HepG2 (cell line): ENCODE measurements around the gene LDAH. TPM values are rescaled to one million over a fixed set of nuclear protein-coding genes. Genes with fewer than 3 reads are reported as not detected.

Source experiments
- CHD4 ChIP-seq: fragments of 200-600 bp; sonication (generic); IDR thresholded peaks from 2 replicates; pipeline ENCODE4 v1.7.0; 2017; ENCODE audit warnings: mild to moderate bottlenecking, low read length, borderline replicate concordance
- ETV5 ChIP-seq: IDR thresholded peaks from 2 replicates; pipeline ENCODE4 v1.6.1; 2018; ENCODE audit warnings: missing biosample characterization, missing genetic modification reagents, inconsistent platforms, borderline replicate concordance
- KLF16 ChIP-seq, 2 experiments: sonication (generic) in 1 of 2; formaldehyde crosslinking in 1 of 2; IDR thresholded peaks; 2 replicates each; pipeline versions ENCODE4 v1.6.1 to v1.8.0; 2016 to 2023; ENCODE audit warnings: missing genetic modification reagents in 2 of 2, missing compliant biosample characterization in 1 of 2
- MAFG ChIP-seq: sonication (generic); formaldehyde crosslinking; IDR thresholded peaks from 2 replicates; pipeline ENCODE4 v1.5.1; 2020; ENCODE audit warnings: mild to moderate bottlenecking, missing genetic modification reagents
- MED13 ChIP-seq: sonication (generic); formaldehyde crosslinking; IDR thresholded peaks from 2 replicates; pipeline ENCODE4 v1.5.0; 2020; ENCODE audit warnings: missing genetic modification reagents
- MYNN ChIP-seq: sonication (generic); formaldehyde crosslinking; IDR thresholded peaks from 2 replicates; pipeline ENCODE4 v1.4.0; 2020; ENCODE audit warnings: mild to moderate bottlenecking, low read depth, missing genetic modification reagents
- NRL ChIP-seq: sonication (generic); formaldehyde crosslinking; IDR thresholded peaks from 2 replicates; pipeline ENCODE4 v1.5.0; 2020; ENCODE audit warnings: missing genetic modification reagents, mild to moderate bottlenecking, moderate library complexity, borderline replicate concordance
- PRPF4 ChIP-seq: fragments of 200-400 bp; formaldehyde crosslinking; IDR thresholded peaks from 2 replicates; pipeline ENCODE4 v1.6.1; 2016; ENCODE audit warnings: low read length, low read depth; ENCODE audit not compliant: poor library complexity, severe bottlenecking
- REXO4 ChIP-seq: sonication (generic); formaldehyde crosslinking; IDR thresholded peaks from 2 replicates; pipeline ENCODE4 v1.8.0; 2022; ENCODE audit warnings: missing genetic modification reagents, mild to moderate bottlenecking, borderline replicate concordance
- RXRA ChIP-seq: sonication (generic); formaldehyde crosslinking; IDR thresholded peaks from 2 replicates; pipeline ENCODE4 v1.5.1; 2020; ENCODE audit warnings: missing genetic modification reagents
- SALL1 ChIP-seq: sonication (generic); formaldehyde crosslinking; IDR thresholded peaks from 2 replicates; pipeline ENCODE4 v1.8.0; 2022; ENCODE audit warnings: mild to moderate bottlenecking, missing genetic modification reagents
- SMAD9 ChIP-seq: sonication (generic); formaldehyde crosslinking; IDR thresholded peaks from 2 replicates; pipeline ENCODE4 v1.5.1; 2020; ENCODE audit warnings: mild to moderate bottlenecking, missing genetic modification reagents
- SRF ChIP-seq: IDR thresholded peaks from 2 replicates; pipeline ENCODE4 v1.6.1; 2011; ENCODE audit warnings: mild to moderate bottlenecking, low read depth, low read length, moderate library complexity
- ZNF431 ChIP-seq: sonication (generic); formaldehyde crosslinking; IDR thresholded peaks from 2 replicates; pipeline ENCODE4 v1.9.0; 2022; ENCODE audit warnings: missing genetic modification reagents, low read depth, mild to moderate bottlenecking, borderline replicate concordance
- ZNF552 ChIP-seq: sonication (generic); formaldehyde crosslinking; IDR thresholded peaks from 2 replicates; pipeline ENCODE4 v1.9.0; 2022; ENCODE audit warnings: missing genetic modification reagents, mild to moderate bottlenecking, borderline replicate concordance
- ZNF564 ChIP-seq: sonication (generic); formaldehyde crosslinking; IDR thresholded peaks from 2 replicates; pipeline ENCODE4 v1.8.1; 2023; ENCODE audit warnings: mild to moderate bottlenecking, missing genetic modification reagents
- ZNF572 ChIP-seq: sonication (generic); formaldehyde crosslinking; IDR thresholded peaks from 2 replicates; pipeline ENCODE4 v1.5.1; 2020; ENCODE audit warnings: mild to moderate bottlenecking, missing genetic modification reagents
- polyA plus RNA-seq, 8 experiments: library from polyadenylated mRNA; depleted of rRNA in 3 of 8; stranded (reverse) in 7 of 8; unstranded in 1 of 8; fragments of >200 nt; fragmentation: Illumina TruSeq in 4 of 8; extraction: Trizol in 4 of 8; gene quantifications; 2 replicates each; pipeline versions ENCODE4 v1.2.1 to v1.2.3, GENCODE V29; 2011 to 2016; ENCODE audit warnings: low read depth in 4 of 8, missing spikeins in 1 of 8, mixed read lengths in 1 of 8; ENCODE audit not compliant: insufficient read depth in 1 of 8
- total RNA-seq, 5 experiments: library from RNA; depleted of rRNA; stranded (reverse); fragments of >200 nt; fragmentation: Illumina TruSeq; extraction: Trizol; gene quantifications; 2 replicates each; pipeline ENCODE4 v1.2.3, GENCODE V29; 2016; ENCODE audit warnings: low read depth in 1 of 5
- TF ChIP-seq, protein P1 (sequence below): sonication (generic); formaldehyde crosslinking; IDR thresholded peaks from 2 replicates; pipeline ENCODE4 v1.9.0; 2021; ENCODE audit warnings: mild to moderate bottlenecking, missing genetic modification reagents
- TF ChIP-seq, protein P2 (sequence below): sonication (generic); formaldehyde crosslinking; IDR thresholded peaks from 2 replicates; pipeline ENCODE4 v1.5.1; 2020; ENCODE audit warnings: missing genetic modification reagents, mild to moderate bottlenecking, borderline replicate concordance
- TF ChIP-seq, protein P3 (sequence below): sonication (generic); formaldehyde crosslinking; IDR thresholded peaks from 2 replicates; pipeline ENCODE4 v1.8.1; 2023; ENCODE audit warnings: mild to moderate bottlenecking, missing genetic modification reagents, borderline replicate concordance

Gene LDAH
- total and polyA plus RNA-seq, 2 of the 13 experiments (the other 11 are each of a cell fraction or from before 2014, with no cell fraction given) = 28.8 to 46.2 TPM

DNA sequence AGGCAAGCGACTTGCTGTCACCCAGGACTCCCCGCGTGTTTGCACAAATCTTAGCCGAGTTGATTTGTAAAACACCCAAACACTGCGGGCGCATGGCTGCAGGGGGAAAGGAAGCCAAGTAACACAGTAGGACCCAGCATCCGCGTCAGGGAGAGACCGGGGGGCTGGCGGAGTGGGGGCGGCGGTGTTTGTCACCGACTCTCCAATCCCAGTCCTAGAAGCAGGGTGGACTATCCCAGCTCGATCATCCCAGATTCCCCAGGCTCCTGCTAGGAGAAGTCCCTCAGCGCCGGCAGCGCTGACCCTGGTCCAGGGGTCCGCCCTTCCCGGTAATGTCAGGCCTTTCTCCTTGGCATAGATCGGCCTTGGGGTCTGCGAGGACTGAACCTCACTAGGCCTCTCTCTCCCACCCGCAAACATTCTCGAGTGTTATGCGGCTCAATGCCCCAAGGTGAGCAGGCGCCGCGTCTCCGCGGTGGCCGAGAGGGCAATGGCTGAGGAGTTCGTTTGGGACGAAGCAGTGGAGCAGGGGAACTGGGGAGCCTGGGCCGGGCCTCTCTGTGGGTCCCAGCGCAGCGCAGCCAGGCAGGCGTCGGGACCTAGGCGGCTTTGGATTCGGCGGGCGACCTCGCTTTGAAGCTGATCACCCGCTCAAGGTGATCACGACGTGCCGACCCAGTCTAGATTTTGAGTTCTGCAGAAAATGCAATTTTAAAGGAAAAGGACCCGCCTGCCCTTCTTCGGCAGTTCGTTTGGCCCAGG is 157.5 kb downstream of the LDAH start (continued):
- TF ChIP-seq, protein P1, sequence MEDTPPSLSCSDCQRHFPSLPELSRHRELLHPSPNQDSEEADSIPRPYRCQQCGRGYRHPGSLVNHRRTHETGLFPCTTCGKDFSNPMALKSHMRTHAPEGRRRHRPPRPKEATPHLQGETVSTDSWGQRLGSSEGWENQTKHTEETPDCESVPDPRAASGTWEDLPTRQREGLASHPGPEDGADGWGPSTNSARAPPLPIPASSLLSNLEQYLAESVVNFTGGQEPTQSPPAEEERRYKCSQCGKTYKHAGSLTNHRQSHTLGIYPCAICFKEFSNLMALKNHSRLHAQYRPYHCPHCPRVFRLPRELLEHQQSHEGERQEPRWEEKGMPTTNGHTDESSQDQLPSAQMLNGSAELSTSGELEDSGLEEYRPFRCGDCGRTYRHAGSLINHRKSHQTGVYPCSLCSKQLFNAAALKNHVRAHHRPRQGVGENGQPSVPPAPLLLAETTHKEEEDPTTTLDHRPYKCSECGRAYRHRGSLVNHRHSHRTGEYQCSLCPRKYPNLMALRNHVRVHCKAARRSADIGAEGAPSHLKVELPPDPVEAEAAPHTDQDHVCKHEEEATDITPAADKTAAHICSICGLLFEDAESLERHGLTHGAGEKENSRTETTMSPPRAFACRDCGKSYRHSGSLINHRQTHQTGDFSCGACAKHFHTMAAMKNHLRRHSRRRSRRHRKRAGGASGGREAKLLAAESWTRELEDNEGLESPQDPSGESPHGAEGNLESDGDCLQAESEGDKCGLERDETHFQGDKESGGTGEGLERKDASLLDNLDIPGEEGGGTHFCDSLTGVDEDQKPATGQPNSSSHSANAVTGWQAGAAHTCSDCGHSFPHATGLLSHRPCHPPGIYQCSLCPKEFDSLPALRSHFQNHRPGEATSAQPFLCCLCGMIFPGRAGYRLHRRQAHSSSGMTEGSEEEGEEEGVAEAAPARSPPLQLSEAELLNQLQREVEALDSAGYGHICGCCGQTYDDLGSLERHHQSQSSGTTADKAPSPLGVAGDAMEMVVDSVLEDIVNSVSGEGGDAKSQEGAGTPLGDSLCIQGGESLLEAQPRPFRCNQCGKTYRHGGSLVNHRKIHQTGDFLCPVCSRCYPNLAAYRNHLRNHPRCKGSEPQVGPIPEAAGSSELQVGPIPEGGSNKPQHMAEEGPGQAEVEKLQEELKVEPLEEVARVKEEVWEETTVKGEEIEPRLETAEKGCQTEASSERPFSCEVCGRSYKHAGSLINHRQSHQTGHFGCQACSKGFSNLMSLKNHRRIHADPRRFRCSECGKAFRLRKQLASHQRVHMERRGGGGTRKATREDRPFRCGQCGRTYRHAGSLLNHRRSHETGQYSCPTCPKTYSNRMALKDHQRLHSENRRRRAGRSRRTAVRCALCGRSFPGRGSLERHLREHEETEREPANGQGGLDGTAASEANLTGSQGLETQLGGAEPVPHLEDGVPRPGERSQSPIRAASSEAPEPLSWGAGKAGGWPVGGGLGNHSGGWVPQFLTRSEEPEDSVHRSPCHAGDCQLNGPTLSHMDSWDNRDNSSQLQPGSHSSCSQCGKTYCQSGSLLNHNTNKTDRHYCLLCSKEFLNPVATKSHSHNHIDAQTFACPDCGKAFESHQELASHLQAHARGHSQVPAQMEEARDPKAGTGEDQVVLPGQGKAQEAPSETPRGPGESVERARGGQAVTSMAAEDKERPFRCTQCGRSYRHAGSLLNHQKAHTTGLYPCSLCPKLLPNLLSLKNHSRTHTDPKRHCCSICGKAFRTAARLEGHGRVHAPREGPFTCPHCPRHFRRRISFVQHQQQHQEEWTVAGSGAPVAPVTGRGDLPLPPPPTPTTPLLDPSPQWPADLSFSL (CRISPR knock-in tag) = 0 out of 2 replicates have a peak, but pooled peaks have one; percentile 44
- peak; percentile 75; the same call in 1 of the 2 replicates for TF ChIP-seq SMAD9 (CRISPR knock-in tag)
- TF ChIP-seq MYNN (CRISPR knock-in tag) = no peak
- TF ChIP-seq MAFG (CRISPR knock-in tag) = no peak
- no peak for TF ChIP-seq KLF16 (CRISPR knock-in tag; IDR thresholded peaks at IDR 0.05)
- no peak for TF ChIP-seq MED13 (CRISPR knock-in tag)
- TF ChIP-seq PRPF4 = no peak
- TF ChIP-seq SRF = no peak
- TF ChIP-seq ETV5 (CRISPR knock-in tag) = no peak
- TF ChIP-seq RXRA (CRISPR knock-in tag) = 0 out of 2 replicates have a peak, but pooled peaks have one; percentile 29
- no peak for TF ChIP-seq SALL1 (CRISPR knock-in tag)
- no peak for TF ChIP-seq REXO4 (CRISPR knock-in tag)
- TF ChIP-seq, protein P2, sequence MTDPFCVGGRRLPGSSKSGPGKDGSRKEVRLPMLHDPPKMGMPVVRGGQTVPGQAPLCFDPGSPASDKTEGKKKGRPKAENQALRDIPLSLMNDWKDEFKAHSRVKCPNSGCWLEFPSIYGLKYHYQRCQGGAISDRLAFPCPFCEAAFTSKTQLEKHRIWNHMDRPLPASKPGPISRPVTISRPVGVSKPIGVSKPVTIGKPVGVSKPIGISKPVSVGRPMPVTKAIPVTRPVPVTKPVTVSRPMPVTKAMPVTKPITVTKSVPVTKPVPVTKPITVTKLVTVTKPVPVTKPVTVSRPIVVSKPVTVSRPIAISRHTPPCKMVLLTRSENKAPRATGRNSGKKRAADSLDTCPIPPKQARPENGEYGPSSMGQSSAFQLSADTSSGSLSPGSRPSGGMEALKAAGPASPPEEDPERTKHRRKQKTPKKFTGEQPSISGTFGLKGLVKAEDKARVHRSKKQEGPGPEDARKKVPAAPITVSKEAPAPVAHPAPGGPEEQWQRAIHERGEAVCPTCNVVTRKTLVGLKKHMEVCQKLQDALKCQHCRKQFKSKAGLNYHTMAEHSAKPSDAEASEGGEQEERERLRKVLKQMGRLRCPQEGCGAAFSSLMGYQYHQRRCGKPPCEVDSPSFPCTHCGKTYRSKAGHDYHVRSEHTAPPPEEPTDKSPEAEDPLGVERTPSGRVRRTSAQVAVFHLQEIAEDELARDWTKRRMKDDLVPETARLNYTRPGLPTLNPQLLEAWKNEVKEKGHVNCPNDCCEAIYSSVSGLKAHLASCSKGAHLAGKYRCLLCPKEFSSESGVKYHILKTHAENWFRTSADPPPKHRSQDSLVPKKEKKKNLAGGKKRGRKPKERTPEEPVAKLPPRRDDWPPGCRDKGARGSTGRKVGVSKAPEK (CRISPR knock-in tag) = no peak
- TF ChIP-seq CHD4 = no peak
- 0 out of 2 replicates have a peak, but pooled peaks have one; percentile 27 for TF ChIP-seq ZNF564 (CRISPR knock-in tag)
- TF ChIP-seq ZNF572 (CRISPR knock-in tag) = 0 out of 2 replicates have a peak, but pooled peaks have one; percentile 14
- TF ChIP-seq ZNF431 (CRISPR knock-in tag) = no peak
- no peak; the same call in 1 of the 2 replicates for TF ChIP-seq ZNF552 (CRISPR knock-in tag)
- peak; percentile 65; the same call in 1 of the 2 replicates for TF ChIP-seq NRL (CRISPR knock-in tag)
- TF ChIP-seq, protein P3, sequence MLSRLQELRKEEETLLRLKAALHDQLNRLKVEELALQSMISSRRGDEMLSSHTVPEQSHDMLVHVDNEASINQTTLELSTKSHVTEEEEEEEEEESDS (CRISPR knock-in tag) = no peak
